KMS-11 (cell line): Measurements from ENCODE around the gene LGALS3BP.

Experiments used
- H2AFZ ChIP-seq: fragments of 200-600 bp; sonication (generic); 2 replicates; pipeline ENCODE4 v1.6.1; 2016; ENCODE audit warnings: antibody characterized with exemption, mixed run types, low read depth
- H3K27ac ChIP-seq: fragments of 200-600 bp; sonication (generic); 2 replicates; pipeline ENCODE4 v1.6.1; 2016; ENCODE audit warnings: mild to moderate bottlenecking, mixed run types
- H3K27me3 ChIP-seq: fragments of 200-600 bp; sonication (generic); 2 replicates; pipeline ENCODE4 v1.6.1; 2017; ENCODE audit warnings: mild to moderate bottlenecking, low read depth, mixed run types, moderate library complexity; ENCODE audit not compliant: insufficient read depth
- H3K36me3 ChIP-seq: fragments of 200-600 bp; sonication (generic); 2 replicates; pipeline ENCODE4 v1.6.1; 2017; ENCODE audit warnings: mild to moderate bottlenecking, mixed run types; ENCODE audit not compliant: insufficient read depth
- H3K4me1 ChIP-seq: fragments of 200-600 bp; sonication (generic); 2 replicates; pipeline ENCODE4 v1.6.1; 2016; ENCODE audit warnings: mild to moderate bottlenecking, low read depth, mixed run types; ENCODE audit not compliant: poor library complexity, severe bottlenecking
- H3K4me2 ChIP-seq: fragments of 200-600 bp; sonication (generic); 2 replicates; pipeline ENCODE4 v1.7.0; 2016; ENCODE audit warnings: mild to moderate bottlenecking, mixed run types
- H3K4me3 ChIP-seq: fragments of 200-600 bp; sonication (generic); IDR thresholded peaks from 2 replicates; pipeline ENCODE4 v1.6.1; 2017; ENCODE audit warnings: low read depth, low read length, mixed read lengths; ENCODE audit not compliant: insufficient read depth
- H3K79me2 ChIP-seq: fragments of 200-600 bp; sonication (generic); 2 replicates; pipeline ENCODE4 v1.6.1; 2016; ENCODE audit warnings: low read depth, mixed run types; ENCODE audit not compliant: insufficient read depth
- H3K9ac ChIP-seq: fragments of 200-600 bp; sonication (generic); 2 replicates; pipeline ENCODE4 v1.6.1; 2016; ENCODE audit warnings: mild to moderate bottlenecking, mixed run types
- H4K20me1 ChIP-seq: fragments of 200-600 bp; sonication (generic); 2 replicates; pipeline ENCODE4 v1.6.1; 2016; ENCODE audit warnings: mild to moderate bottlenecking, mixed run types; ENCODE audit not compliant: insufficient read depth
- TF ChIP-seq, protein P1 (sequence below): fragments of 200-600 bp; sonication (generic); conservative IDR thresholded peaks from 2 replicates; pipeline ENCODE4 v1.6.1; 2017; ENCODE audit warnings: low read depth, mild to moderate bottlenecking, antibody characterized with exemption, low read length, moderate library complexity, mixed read lengths

Gene LGALS3BP

GRCh38 chr17:78935419-78936323 lies 44.1 kb downstream of the LGALS3BP start:
- no peaks in the 10 kb centered on the region for H4K20me1 ChIP-seq
- H3K4me1 ChIP-seq = peaks cover 18% of the 10 kb centered on the region
- TF ChIP-seq, protein P1, sequence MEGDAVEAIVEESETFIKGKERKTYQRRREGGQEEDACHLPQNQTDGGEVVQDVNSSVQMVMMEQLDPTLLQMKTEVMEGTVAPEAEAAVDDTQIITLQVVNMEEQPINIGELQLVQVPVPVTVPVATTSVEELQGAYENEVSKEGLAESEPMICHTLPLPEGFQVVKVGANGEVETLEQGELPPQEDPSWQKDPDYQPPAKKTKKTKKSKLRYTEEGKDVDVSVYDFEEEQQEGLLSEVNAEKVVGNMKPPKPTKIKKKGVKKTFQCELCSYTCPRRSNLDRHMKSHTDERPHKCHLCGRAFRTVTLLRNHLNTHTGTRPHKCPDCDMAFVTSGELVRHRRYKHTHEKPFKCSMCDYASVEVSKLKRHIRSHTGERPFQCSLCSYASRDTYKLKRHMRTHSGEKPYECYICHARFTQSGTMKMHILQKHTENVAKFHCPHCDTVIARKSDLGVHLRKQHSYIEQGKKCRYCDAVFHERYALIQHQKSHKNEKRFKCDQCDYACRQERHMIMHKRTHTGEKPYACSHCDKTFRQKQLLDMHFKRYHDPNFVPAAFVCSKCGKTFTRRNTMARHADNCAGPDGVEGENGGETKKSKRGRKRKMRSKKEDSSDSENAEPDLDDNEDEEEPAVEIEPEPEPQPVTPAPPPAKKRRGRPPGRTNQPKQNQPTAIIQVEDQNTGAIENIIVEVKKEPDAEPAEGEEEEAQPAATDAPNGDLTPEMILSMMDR = no peak
- no peaks in the 10 kb centered on the region for H3K79me2 ChIP-seq
- H3K9ac ChIP-seq = no peak overlapping the region
- no peak overlapping the region for H3K4me2 ChIP-seq
- no peaks in the 10 kb centered on the region for H3K36me3 ChIP-seq
- no peaks in the 10 kb centered on the region for H3K27me3 ChIP-seq
- H3K27ac ChIP-seq = no peak overlapping the region
- no peak overlapping the region for H3K4me3 ChIP-seq
- no peak overlapping the region for H2AFZ ChIP-seq

DNA sequence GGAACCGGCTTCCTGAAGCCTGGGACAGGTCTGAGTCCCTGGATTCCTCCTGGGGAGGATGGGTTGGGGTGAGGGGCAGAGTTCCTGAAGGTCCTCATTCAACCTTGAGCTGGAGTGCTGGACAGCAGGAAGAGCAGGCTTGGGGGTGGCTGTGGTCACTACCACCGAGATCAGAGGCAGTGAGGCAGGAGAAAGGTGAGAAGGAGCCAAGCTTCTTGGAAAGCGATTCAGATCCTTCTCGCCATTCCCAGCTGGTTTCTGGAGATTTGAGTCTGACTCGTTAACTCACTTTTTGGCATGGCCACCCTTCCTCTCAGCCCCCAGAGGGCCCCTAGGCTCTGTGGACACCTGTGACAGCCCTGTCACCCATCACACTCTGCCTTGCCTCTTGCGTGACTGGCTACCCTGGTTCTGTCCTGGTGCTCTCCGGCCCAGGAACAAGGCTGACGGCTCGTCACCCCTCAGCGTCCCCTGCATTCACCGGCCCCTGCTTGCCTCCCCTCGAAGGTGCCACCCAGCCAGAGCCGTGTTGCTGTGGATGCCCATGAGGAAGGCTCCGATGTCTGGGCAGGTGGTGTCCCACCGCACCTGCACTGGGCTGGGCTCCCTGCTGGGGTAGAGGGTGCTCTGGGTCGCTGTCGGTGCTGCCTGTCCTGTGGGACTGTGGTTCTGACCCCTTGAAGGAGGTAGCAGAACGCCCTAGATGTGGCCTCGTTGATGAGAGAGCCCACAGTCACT lies 44.9 kb downstream of the LGALS3BP start:
- TF ChIP-seq, protein P1 = no peak
- H3K9ac ChIP-seq = no peak overlapping the region
- no peaks in the 10 kb centered on the region for H3K36me3 ChIP-seq
- peaks cover 18% of the 10 kb centered on the region for H3K4me1 ChIP-seq
- H4K20me1 ChIP-seq = no peaks in the 10 kb centered on the region
- H3K4me3 ChIP-seq = no peak overlapping the region
- H3K27me3 ChIP-seq = no peaks in the 10 kb centered on the region
- H3K4me2 ChIP-seq = no peak overlapping the region
- no peaks in the 10 kb centered on the region for H3K79me2 ChIP-seq
- no peak overlapping the region for H2AFZ ChIP-seq
- no peak overlapping the region for H3K27ac ChIP-seq

DNA sequence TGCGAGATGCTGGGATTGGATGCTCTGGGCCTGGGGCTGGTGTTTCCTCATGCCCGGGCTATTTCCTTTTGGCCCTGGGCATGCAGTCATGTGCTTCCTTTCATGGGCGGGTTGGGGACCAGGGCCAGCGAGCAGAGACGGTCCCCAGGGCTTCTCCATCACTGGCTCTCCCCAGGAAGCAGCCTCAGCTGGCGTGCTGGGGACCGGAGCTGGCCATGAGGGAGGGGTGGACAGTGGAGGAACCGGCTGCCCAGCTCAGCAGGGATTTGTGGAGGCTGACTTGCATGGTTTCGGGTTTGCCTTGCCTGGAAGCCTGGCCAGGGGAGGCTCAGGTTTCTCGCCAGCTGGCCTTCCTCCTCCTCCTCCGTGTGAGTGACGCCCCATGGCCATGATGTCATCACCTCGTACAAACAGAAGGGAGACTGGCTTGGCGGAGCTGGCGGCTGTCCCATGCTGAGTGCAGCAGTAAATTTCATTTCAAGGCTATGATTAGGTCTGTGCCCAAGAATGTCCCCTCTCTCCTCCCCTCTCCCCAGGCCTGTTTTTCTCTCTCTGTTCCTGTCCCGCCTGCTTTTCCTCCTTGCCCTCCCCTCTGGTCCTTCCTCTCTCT lies 45.7 kb downstream of the LGALS3BP start:
- no peak overlapping the region for H3K4me3 ChIP-seq
- H2AFZ ChIP-seq = peak overlapping the region; percentile 67

More for the DNA sequence above, 45.7 kb downstream of the LGALS3BP start:
- Histone ChIP-seq H3K36me3 (no peaks in the 10 kb centered on the region), H3K27me3 (no peaks in the 10 kb centered on the region), H4K20me1 (no peaks in the 10 kb centered on the region), H3K79me2 (no peaks in the 10 kb centered on the region), H3K4me1 (peaks cover 18% of the 10 kb centered on the region), H3K27ac (peak overlapping the region; percentile 40; the same call in 1 of the 2 replicates), H3K9ac (peak overlapping the region; percentile 11; the same call in 1 of the 2 replicates), H3K4me2 (peak overlapping the region; percentile 29; the same call in 1 of the 2 replicates)
- TF ChIP-seq, protein P1 = no peak
